NCI-H2029 (cell line): ENCODE data around the gene GALNTL6.
"Not testable (repeated sequence)": the region's sequence is repeated elsewhere in the genome, so short reads cannot be mapped to it uniquely, and the experiment has no call there.

Experiments
- DNase-seq: peaks from one replicate; lab custom pipeline; 2025; lab: John Stamatoyannopoulos, UW

GALNTL6 gene

DNA sequence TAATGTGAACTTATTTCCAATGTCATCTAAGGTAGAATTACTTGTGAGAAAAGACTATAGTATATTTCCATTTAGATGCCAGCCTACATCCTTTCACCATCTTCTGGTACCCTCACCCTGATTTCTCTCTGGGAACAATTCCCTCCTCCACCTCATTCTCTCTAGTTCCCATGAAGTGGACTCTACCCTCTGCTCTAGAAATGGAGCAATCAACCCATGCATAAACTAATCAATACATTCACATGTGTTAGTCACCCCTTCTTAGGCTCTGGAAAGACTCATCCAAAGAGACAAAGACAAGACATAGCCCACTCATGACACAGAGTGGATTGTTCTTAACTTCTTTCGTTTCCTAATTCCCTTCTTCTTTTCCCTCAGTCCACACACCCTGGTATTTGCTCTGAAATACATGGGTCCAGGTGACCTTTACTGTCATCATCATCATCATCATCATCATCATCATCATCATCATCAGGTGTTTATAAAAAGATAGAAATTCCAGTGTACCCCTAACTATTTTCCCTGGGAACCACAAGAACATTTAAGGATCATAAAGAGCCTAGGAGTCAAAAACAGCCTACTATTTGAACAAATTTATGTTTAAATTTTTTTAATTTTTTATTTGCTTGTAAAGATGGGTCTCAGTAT is 1056.5 kb downstream of the GALNTL6 start:
- no peak for DNase-seq

DNA sequence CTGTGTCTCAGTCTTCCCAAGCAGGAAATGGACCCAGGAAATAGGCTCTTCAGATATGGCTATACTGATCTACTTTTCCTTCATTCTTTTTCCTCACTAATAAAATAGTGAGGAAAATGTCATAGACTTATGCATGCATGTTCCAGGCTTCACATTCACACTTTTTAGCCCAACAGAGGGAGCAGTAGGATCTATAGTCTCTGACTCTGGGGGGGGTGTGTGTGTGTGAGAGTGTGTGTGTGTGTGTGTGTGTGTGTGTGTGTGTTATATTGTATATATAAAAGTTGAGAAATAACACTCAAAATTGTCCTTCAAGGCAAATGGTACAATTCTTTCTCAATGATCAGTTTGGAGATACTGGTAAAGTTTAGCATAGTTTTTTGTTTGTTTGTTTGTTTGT is 1058.2 kb downstream of the GALNTL6 start:
- DNase-seq: no peak

DNA sequence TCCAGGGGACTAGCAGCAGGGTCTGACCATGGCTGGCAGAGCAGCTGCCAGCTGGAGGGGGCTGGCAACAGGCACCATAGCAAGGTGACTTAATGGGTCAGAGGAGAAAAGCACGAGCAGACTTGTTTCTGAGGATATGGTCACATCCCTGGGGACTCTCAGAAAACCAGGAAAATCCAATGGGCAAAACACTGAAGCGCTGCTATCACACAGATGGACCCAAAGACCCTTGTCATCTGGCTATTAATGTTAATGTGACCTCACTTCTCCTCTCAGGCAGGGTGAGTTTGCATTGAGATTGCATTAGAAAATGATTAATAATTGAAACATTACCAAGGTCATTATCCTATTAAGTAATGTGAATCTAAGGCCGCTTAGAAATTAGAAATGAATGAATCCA is 1061.7 kb downstream of the GALNTL6 start:
- no peak for DNase-seq

GRCh38 chr4:172876394-172876793 is 1063.2 kb downstream of the GALNTL6 start:
- no peak for DNase-seq

GRCh38 chr4:172881645-172882044 is 1068.4 kb downstream of the GALNTL6 start:
- DNase-seq: no peak

GRCh38 chr4:172887358-172887757 is 1074.2 kb downstream of the GALNTL6 start:
- not testable (repeated sequence) for DNase-seq

DNA sequence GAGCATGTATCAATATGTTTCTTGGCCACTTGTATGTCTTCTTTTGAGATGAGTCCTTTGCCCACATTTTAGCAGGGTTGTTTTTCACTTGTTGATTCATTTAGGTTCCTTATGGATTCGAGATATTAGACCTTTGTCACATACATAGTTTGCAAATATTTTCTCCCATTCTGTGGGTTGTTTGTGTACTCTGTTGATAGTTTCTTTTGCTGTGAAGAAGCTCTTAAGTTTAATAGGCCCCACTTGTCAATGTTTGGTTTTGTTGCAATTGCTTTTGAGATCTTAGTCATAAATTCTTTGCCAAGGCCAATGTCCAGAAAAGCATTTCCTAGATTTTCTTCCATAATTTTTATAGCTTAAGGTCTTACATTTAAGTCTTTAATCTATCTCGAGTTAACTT is 1074.8 kb downstream of the GALNTL6 start:
- DNase-seq: no peak

DNA sequence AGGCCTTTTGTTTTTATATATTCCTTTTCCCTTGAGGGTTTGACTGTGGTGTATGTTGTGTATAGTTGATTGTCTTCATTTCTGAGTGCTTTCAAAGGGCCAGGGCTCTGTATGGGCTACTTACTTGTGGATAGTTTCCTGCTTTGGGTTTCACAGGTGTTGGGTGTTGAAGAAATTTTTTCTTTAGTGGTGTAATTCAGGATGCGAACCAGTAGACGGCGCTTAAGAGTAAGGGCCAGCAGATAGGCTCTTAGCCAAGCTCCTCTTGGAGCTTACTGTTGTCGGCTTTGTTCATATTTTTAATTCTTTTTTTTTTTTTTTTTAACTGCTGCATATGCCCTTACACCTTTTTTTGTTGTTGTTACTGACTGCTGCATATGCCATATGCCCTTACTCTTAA is 1079.1 kb downstream of the GALNTL6 start:
- DNase-seq: no peak

GRCh38 chr4:172895699-172896098 is 1082.5 kb downstream of the GALNTL6 start:
- no peak for DNase-seq

DNA sequence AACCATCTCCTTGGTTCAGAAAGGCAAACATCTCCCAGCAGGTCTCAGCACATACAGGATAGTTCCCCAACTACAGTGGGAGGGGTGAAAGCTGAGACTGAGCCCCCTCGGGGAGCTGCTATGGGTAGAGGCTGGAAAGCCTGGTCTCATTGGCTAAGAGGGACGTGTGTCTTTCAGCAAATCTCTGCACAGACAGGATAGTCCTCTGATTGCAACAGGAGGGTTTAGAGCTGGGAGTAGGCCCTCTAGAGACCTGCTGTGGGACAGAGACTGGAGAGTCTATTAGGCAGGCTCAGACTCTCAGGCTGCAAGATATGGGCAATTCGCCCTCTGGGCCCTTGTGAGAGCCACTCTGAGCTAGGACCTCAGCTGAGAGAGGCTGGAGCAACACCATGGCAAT is 1083.8 kb downstream of the GALNTL6 start:
- DNase-seq: no peak

- no peak for DNase-seq
These were observed 1085.5 kb downstream of the GALNTL6 start for GRCh38 chr4:172898715-172899114.

GRCh38 chr4:172899861-172900260 is 1086.7 kb downstream of the GALNTL6 start:
- no peak for DNase-seq

- no peak for DNase-seq
These were observed 1087.7 kb downstream of the GALNTL6 start for GRCh38 chr4:172900900-172901299.

- DNase-seq: not testable (repeated sequence)
These were observed 1099.3 kb downstream of the GALNTL6 start for GRCh38 chr4:172912468-172912867.

GRCh38 chr4:172917403-172917802 is 1104.2 kb downstream of the GALNTL6 start:
- DNase-seq: not testable (repeated sequence)

DNA sequence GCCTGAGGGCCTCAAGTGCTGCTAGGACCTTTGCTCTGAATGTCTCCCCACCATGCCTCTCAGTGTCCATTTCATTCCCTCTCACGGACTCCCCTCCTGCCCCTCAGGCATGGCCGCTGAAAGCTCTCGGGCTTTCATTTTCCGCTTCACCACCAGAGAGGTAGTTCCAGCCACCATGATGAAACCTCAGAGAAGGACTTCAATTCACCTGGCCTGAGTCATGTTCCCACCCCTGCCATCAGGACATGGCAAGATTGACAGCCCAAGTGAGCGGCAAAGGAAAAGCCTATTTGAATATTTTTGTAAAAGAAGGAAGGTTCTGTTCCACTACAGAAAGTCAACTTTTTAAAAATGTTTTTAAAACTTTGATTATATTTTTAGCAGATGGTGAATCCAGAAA is 1106.1 kb downstream of the GALNTL6 start:
- no peak for DNase-seq

DNA sequence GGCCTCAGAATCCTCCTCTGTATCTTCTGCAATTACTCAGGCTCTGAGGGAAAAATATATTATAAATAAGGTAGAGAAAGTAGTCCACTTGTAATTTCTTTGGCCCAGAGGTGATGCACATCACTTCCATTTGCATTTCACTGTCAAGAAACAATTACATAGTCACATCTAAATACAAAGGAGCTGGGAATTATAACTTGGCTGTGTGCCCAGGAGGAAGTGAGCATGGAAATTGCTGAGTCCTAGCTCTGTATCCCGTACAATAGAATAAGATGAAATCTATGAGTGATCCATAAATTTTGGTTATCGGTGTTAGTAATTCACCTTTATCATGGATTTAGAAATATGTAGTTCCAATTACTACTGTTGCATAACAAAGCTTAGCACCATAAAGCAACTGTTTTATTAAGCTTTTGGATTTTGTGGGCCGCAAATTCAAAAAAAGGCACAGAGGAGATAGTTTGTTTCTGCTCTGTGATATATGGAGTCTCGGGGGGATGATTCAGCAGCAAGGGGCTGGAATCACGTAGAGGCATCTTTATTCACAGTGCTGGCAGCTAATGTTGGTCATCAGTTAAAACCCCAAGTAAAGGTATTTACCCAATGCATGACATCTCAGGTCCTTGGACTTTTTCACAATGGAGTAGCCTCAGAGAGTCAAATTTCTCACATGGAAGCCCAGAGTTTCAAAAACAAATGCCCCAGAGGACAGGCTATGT is 1114.1 kb downstream of the GALNTL6 start:
- DNase-seq: no peak

- DNase-seq: no peak
These were observed 1115.1 kb downstream of the GALNTL6 start for GRCh38 chr4:172928347-172928746.

DNA sequence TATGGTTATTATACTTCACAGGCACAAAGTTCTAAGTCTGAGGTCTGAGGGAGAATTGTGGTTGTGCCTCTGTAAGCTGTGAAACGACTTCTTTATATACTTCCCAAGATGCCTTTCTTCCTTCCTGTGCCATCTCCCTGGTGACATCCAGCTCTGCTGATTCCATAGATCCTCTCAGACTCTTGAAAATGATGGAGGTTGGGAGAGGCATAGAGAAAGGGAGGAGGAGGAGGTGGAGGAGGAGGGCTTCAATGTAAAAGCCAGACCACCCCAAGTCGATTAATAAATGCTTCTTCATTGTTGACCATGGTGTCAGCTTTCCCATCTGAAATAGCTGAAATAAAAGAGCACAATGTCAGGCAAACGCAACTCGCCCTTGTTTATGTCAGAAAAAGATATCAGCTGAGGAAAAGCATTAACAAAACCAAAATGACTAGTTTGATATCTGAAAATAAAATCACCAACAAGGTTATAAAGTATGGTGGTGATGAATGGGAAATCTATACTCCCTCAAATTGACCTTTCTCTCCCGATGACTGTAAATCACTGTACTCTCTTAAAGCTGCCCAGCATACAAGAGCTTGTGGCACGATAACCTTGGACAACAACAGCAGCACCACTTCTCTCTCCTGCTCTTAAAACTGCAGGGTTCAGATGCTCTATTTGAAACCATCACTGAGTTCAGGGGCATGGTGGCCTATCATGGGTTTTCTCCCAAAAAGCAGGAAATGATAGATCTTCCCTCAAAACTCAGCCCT is 1125.0 kb downstream of the GALNTL6 start:
- no peak for DNase-seq

GRCh38 chr4:172938870-172939269 is 1125.7 kb downstream of the GALNTL6 start:
- DNase-seq: no peak

- no peak for DNase-seq
These were observed 1129.6 kb downstream of the GALNTL6 start for GRCh38 chr4:172942840-172943239.

DNA sequence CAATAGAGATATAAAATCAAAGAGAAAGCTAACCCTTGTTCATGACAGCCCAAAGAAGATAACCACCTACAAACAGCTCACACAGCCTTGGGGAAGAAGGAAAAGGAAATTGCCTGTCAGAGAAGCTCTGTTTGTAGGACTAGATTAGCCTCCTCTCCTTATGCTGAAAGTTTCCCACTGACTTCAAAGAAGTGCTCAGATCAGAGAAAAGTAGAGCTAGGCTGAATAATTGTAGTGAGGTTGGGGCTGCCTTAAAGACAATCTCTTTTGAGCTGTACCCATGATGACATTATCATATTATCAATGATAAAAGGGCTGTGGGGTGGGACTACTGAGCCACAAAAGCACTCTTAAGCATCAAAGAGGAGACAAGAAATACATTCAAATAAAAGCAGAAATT is 1132.4 kb downstream of the GALNTL6 start:
- no peak for DNase-seq

- no peak for DNase-seq
These were observed 1133.3 kb downstream of the GALNTL6 start for GRCh38 chr4:172946503-172946902.
